ENCODE results near the gene TM9SF4.

The TM9SF4 gene

GRCh38 chr20:32132911-32133549, 23.5 kb downstream of the TM9SF4 start:
- no peak for DNase-seq

GRCh38 chr20:32134026-32134425, 24.5 kb downstream of the TM9SF4 start:
- DNase-seq = no peak

GRCh38 chr20:32135983-32136515, 26.5 kb downstream of the TM9SF4 start:
- DNase-seq = no peak

- no peak for DNase-seq
Measured at GRCh38 chr20:32138921-32139320, 29.4 kb downstream of the TM9SF4 start.

GRCh38 chr20:32139947-32140346, 30.4 kb downstream of the TM9SF4 start:
- no peak for DNase-seq

GRCh38 chr20:32140603-32141002, 31.1 kb downstream of the TM9SF4 start:
- DNase-seq = no peak

GRCh38 chr20:32141465-32141980, 32.0 kb downstream of the TM9SF4 start:
- no peak for DNase-seq

GRCh38 chr20:32142088-32142487, 32.6 kb downstream of the TM9SF4 start:
- no peak for DNase-seq

GRCh38 chr20:32142991-32143390, 33.5 kb downstream of the TM9SF4 start:
- no peak for DNase-seq

- no peak for DNase-seq
Measured at GRCh38 chr20:32144898-32145662, 35.6 kb downstream of the TM9SF4 start.

GRCh38 chr20:32149566-32150170, 40.2 kb downstream of the TM9SF4 start:
- no peak for DNase-seq

GRCh38 chr20:32150291-32150848, 40.9 kb downstream of the TM9SF4 start:
- DNase-seq = no peak

- DNase-seq = no peak
Measured at GRCh38 chr20:32152421-32153155, 43.1 kb downstream of the TM9SF4 start.

- DNase-seq = no peak
Measured at GRCh38 chr20:32153156-32153665, 43.7 kb downstream of the TM9SF4 start.

- no peak for DNase-seq
Measured at GRCh38 chr20:32153771-32154170, 44.3 kb downstream of the TM9SF4 start.

- no peak for DNase-seq
Measured at GRCh38 chr20:32155017-32155981, 45.8 kb downstream of the TM9SF4 start.

- no peak for DNase-seq
Measured at GRCh38 chr20:32157611-32158010, 48.1 kb downstream of the TM9SF4 start.

GRCh38 chr20:32158351-32158750, 48.8 kb downstream of the TM9SF4 start:
- no peak for DNase-seq

GRCh38 chr20:32158943-32159660, 49.6 kb downstream of the TM9SF4 start:
- no peak for DNase-seq

GRCh38 chr20:32159766-32160221, 50.3 kb downstream of the TM9SF4 start:
- no peak for DNase-seq
